PC-9 (cell line): ENCODE results near the gene LOXL3. TPM values are rescaled to one million over a fixed set of nuclear protein-coding genes. Genes with fewer than 3 reads are reported as not detected.

Experiments
- BruUV-seq: library from RNA; stranded (reverse); fragments of 400-500 nt; replicated peaks from 2 replicates; lab custom pipeline; 2021; lab: Mats Ljungman, UMichigan
- CTCF ChIA-PET: fragments of 300-600 bp; sonication (Branson Sonifier 250); formaldehyde crosslinking; loops from one replicate; lab custom pipeline; 2022; ENCODE audit warnings: antibody characterized with exemption; lab: Charles Lee
- POLR2A ChIA-PET: fragments of 300-600 bp; sonication (Branson Sonifier 250); formaldehyde crosslinking; loops from one replicate; lab custom pipeline; 2022; ENCODE audit warnings: antibody characterized with exemption; ENCODE audit not compliant: unreplicated experiment; lab: Charles Lee
- DNase-seq, 2 experiments: peaks; one replicate each; pipeline versions ENCODE4 v3.0.0 to v3.0.0-alpha.2; 2015 to 2022; ENCODE audit warnings: mixed read lengths in 1 of 2
- H2AFZ ChIP-seq: fragments of 200-600 bp; sonication (generic); 2 replicates; pipeline ENCODE4 v1.8.1; 2017; ENCODE audit warnings: antibody characterized with exemption
- H3F3A ChIP-seq: fragments of 200-600 bp; sonication (generic); 2 replicates; pipeline ENCODE4 v1.8.1; 2017; ENCODE audit warnings: antibody characterized with exemption, mild to moderate bottlenecking, low read depth; ENCODE audit not compliant: insufficient read depth
- H3K27ac ChIP-seq: fragments of 200-600 bp; sonication (generic); 2 replicates; pipeline ENCODE4 v1.6.1; 2016; ENCODE audit warnings: mixed run types
- H3K27me3 ChIP-seq: fragments of 200-600 bp; sonication (generic); 2 replicates; pipeline ENCODE4 v1.6.1; 2016; ENCODE audit warnings: low read depth, mixed run types; ENCODE audit not compliant: insufficient read depth
- H3K36me3 ChIP-seq: fragments of 200-600 bp; sonication (generic); 2 replicates; pipeline ENCODE4 v1.6.1; 2016; ENCODE audit warnings: low read depth, mixed run types
- H3K4me1 ChIP-seq: fragments of 200-600 bp; sonication (generic); replicated peaks from 2 replicates; pipeline ENCODE4 v1.6.1; 2016; ENCODE audit warnings: mixed run types; ENCODE audit not compliant: insufficient read depth
- H3K4me2 ChIP-seq: fragments of 200-600 bp; sonication (generic); 2 replicates; pipeline ENCODE4 v1.6.1; 2017; ENCODE audit warnings: mixed run types
- H3K4me3 ChIP-seq: fragments of 200-600 bp; sonication (generic); 2 replicates; pipeline ENCODE4 v1.6.1; 2016; ENCODE audit warnings: mixed run types
- H3K79me2 ChIP-seq: fragments of 200-600 bp; sonication (generic); 2 replicates; pipeline ENCODE4 v1.6.1; 2017; ENCODE audit warnings: low read depth, mixed run types
- H3K9me2 ChIP-seq: fragments of 200-600 bp; sonication (generic); 2 replicates; pipeline ENCODE4 v1.8.1; 2017; ENCODE audit warnings: mild to moderate bottlenecking; ENCODE audit not compliant: insufficient read depth
- H3K9me3 ChIP-seq: fragments of 200-600 bp; sonication (generic); 2 replicates; pipeline ENCODE4 v1.8.1; 2016; ENCODE audit warnings: low read depth; ENCODE audit not compliant: insufficient read depth
- H4K20me1 ChIP-seq: fragments of 200-600 bp; sonication (generic); 2 replicates; pipeline ENCODE4 v1.8.1; 2017; ENCODE audit not compliant: insufficient read depth
- EZH2 ChIP-seq: fragments of 200-600 bp; sonication (generic); IDR thresholded peaks from 2 replicates; pipeline ENCODE4 v1.8.0; 2017; ENCODE audit warnings: antibody characterized with exemption, low read depth
- intact Hi-C: fragments of 100-400 bp; cut with micrococcal nuclease; formaldehyde crosslinking; loops from one replicate; pipeline ENCODE4 v1.10.0; 2022; ENCODE audit not compliant: unreplicated experiment
- total RNA-seq: library from RNA; stranded (reverse); gene quantifications from 2 replicates; pipeline ENCODE4 v1.2.3, GENCODE V29; 2021
- TF ChIP-seq, protein P1 (sequence below): fragments of 200-600 bp; sonication (generic); conservative IDR thresholded peaks from 2 replicates; pipeline ENCODE4 v1.6.1; 2017; ENCODE audit warnings: mixed run types, antibody characterized with exemption, mild to moderate bottlenecking, moderate library complexity

LOXL3 gene
- total RNA-seq, 1 experiment from 2014 or later, result 3.1 TPM

- Histone ChIP-seq H3K27me3 (no peaks in the 10 kb centered on the region), H2AFZ (no peak overlapping the region), H3F3A (no peaks in the 10 kb centered on the region), H3K4me2 (no peak overlapping the region), H3K9me3 (no peaks in the 10 kb centered on the region), H3K4me3 (no peak overlapping the region), H3K79me2 (0 out of 2 replicates have a peak, but pooled peaks cover 3% of the 10 kb centered on the region), H3K36me3 (no peaks in the 10 kb centered on the region), H3K4me1 (peaks cover 7% of the 10 kb centered on the region), H4K20me1 (no peaks in the 10 kb centered on the region), H3K27ac (no peak overlapping the region), H3K9me2 (no peaks in the 10 kb centered on the region)
- no TSS peak for BruUV-seq
- ChIA-PET CTCF (no interaction called here), POLR2A (no interaction called here)
- no peak for DNase-seq
- intact Hi-C loops, result no loop called here
- TF ChIP-seq, protein P1, sequence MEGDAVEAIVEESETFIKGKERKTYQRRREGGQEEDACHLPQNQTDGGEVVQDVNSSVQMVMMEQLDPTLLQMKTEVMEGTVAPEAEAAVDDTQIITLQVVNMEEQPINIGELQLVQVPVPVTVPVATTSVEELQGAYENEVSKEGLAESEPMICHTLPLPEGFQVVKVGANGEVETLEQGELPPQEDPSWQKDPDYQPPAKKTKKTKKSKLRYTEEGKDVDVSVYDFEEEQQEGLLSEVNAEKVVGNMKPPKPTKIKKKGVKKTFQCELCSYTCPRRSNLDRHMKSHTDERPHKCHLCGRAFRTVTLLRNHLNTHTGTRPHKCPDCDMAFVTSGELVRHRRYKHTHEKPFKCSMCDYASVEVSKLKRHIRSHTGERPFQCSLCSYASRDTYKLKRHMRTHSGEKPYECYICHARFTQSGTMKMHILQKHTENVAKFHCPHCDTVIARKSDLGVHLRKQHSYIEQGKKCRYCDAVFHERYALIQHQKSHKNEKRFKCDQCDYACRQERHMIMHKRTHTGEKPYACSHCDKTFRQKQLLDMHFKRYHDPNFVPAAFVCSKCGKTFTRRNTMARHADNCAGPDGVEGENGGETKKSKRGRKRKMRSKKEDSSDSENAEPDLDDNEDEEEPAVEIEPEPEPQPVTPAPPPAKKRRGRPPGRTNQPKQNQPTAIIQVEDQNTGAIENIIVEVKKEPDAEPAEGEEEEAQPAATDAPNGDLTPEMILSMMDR, result no peak
- no peak for TF ChIP-seq EZH2
Measured at GRCh38 chr2:74512744-74513604, 40.8 kb downstream of the LOXL3 start.

GRCh38 chr2:74511104-74511989 is 42.4 kb downstream of the LOXL3 start:
- peaks cover 7% of the 10 kb centered on the region; the same call in 1 of the 2 replicates for H3F3A ChIP-seq
- DNase-seq, result no peak
- H3K9me2 ChIP-seq, result no peaks in the 10 kb centered on the region
- intact Hi-C loops, result no loop called here
- no peak overlapping the region for H3K4me2 ChIP-seq
- no peak overlapping the region for H3K27ac ChIP-seq
- ChIA-PET CTCF (no interaction called here), POLR2A (interaction anchor here (0.6 kb wide), 1 partner anchor 1465 kb away, joined by 3 read pairs; no protein-coding TSS in a partner anchor)
- H3K27me3 ChIP-seq, result no peaks in the 10 kb centered on the region
- no peak for TF ChIP-seq EZH2
- TF ChIP-seq, protein P1, result no peak
- no TSS peak for BruUV-seq
- H3K79me2 ChIP-seq, result peaks cover 11% of the 10 kb centered on the region
- no peaks in the 10 kb centered on the region for H4K20me1 ChIP-seq
- no peaks in the 10 kb centered on the region for H3K9me3 ChIP-seq
- no peak overlapping the region for H2AFZ ChIP-seq
- H3K4me1 ChIP-seq, result peaks cover 12% of the 10 kb centered on the region
- H3K4me3 ChIP-seq, result no peak overlapping the region
- H3K36me3 ChIP-seq, result no peaks in the 10 kb centered on the region

GRCh38 chr2:74510272-74510671 is 43.5 kb downstream of the LOXL3 start:
- H3K36me3 ChIP-seq, result 0 out of 2 replicates have a peak, but pooled peaks cover 5% of the 10 kb centered on the region
- H3K9me2 ChIP-seq, result no peaks in the 10 kb centered on the region
- intact Hi-C loops, result no loop called here
- no peak overlapping the region for H2AFZ ChIP-seq
- no TSS peak for BruUV-seq
- no peak overlapping the region for H3K4me2 ChIP-seq
- H3K27ac ChIP-seq, result no peak overlapping the region
- ChIA-PET CTCF (interaction anchor here (0.6 kb wide), 1 partner anchor 394 kb away, joined by 11 read pairs; no protein-coding TSS in a partner anchor), POLR2A (interaction anchor here (0.6 kb wide), 1 partner anchor 115 kb away, joined by 4 read pairs; no protein-coding TSS in a partner anchor)
- peaks cover 7% of the 10 kb centered on the region; the same call in 1 of the 2 replicates for H3F3A ChIP-seq
- peaks cover 22% of the 10 kb centered on the region for H3K79me2 ChIP-seq
- H3K4me3 ChIP-seq, result no peak overlapping the region
- no peaks in the 10 kb centered on the region for H4K20me1 ChIP-seq
- no peaks in the 10 kb centered on the region for H3K27me3 ChIP-seq
- no peaks in the 10 kb centered on the region for H3K9me3 ChIP-seq
- peaks cover 23% of the 10 kb centered on the region for H3K4me1 ChIP-seq
- no peak for DNase-seq
- TF ChIP-seq, protein P1, result no peak
- no peak for TF ChIP-seq EZH2
